Cardiac septum (tissue), 1 donor: ENCODE measurements around the gene PRRC2B. TPM values are rescaled to one million over a fixed set of nuclear protein-coding genes. Genes with fewer than 3 reads are reported as not detected.

Source experiments
- DNase-seq: peaks from one replicate; pipeline ENCODE4 v3.0.0-alpha.2; 2020; ENCODE audit warnings: low spot score
- intact Hi-C: fragments of 100-400 bp; cut with DNase I; formaldehyde crosslinking; loops from one replicate; pipeline ENCODE4 v1.14.0; 2022
- total RNA-seq: library from RNA; stranded (reverse); fragmentation: NEBNext Ultra II Directional; extraction: Animal tissue kit (Norgen Biotek cat#: 25700); gene quantifications from one replicate; pipeline ENCODE4 v1.2.1, GENCODE V29; 2021
- donor health status: DM: no; HTN: no; CAD: no.

PRRC2B gene
- total RNA-seq, 1 donor from 2014 or later, result 151 TPM

DNA sequence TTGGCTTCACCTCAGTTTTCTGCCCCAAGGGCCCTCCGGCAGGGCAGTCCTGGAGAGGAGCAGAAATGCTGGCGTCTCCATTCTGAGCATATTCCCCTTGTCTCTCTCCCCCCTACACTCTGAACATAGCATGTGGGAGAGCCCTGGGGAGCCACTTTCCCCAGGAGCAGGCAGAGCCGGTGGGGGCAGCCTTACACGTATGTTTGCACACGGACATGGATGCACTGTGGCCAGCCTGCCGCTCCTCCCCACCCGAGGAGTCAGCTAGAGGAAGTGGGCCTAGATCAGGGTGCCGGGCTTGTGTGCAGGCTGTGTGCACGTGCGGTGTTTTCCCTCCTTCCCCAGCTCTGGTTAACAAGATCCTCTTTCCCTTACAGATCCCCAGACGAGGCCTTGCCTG lies 83.5 kb downstream of the PRRC2B start:
- intact Hi-C loops, result loop anchor here (5.0 kb wide), 2 partner anchors 85 to 125 kb away; partner anchors contain the start of gene PRRC2B
- no peak for DNase-seq

DNA sequence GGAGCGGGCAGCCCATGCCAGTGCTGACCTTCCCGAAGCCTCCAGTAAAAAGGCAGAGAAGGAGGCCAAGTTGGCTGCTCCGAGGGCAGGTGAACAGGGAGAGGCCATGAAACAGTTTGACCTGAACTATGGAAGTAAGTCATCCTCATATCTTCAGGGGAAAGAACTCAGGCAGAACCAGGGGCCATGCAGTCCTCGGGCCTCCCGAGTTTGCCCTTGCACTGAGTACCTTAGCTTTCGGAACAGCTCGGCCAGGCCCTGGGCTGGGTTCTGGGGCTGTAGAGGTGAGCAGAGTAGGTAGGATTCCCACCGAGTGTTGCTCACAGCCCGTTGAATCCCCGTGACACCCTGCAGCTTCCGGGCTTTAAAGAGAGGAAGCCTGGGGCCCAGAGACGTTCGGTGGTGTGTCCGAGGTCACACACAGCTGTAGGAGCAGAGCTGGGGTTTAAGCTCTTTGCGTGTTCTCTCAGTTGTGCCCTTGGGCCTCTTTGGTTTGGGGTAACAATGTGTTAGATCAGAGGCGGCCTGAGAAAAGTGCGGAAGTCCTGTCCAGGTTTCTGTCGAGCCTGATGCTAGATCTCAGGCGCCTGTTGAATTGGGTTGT lies 84.0 kb downstream of the PRRC2B start:
- intact Hi-C loops, result loop anchor here (5.0 kb wide), 2 partner anchors 86 to 126 kb away; partner anchors contain the start of gene PRRC2B
- DNase-seq, result peak; percentile 71

DNA sequence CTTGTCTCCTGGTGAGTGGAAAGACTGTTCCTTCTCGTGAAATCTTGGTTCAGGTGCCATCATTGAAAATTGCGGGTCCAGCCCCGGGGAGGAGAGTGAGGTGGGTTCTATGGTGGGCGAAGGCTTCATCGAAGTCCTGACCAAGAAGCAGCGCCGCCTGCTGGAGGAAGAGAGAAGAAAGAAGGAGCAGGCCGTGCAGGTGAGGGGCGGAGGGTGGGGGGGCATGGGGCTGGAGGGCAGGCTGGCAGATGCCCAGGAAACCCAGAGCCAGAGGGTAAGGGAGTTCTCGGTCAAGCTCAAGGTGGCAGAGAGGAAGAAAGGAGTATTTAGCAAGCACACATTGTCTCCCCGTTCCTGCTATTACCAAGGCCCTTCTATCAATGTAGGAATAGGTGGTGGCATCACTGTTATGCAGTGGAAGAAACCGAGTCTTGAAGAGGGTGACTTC lies 84.6 kb downstream of the PRRC2B start:
- peak; percentile 75 for DNase-seq
- intact Hi-C loops, result loop anchor here (5.0 kb wide), 2 partner anchors 86 to 126 kb away; partner anchors contain the start of gene PRRC2B

DNA sequence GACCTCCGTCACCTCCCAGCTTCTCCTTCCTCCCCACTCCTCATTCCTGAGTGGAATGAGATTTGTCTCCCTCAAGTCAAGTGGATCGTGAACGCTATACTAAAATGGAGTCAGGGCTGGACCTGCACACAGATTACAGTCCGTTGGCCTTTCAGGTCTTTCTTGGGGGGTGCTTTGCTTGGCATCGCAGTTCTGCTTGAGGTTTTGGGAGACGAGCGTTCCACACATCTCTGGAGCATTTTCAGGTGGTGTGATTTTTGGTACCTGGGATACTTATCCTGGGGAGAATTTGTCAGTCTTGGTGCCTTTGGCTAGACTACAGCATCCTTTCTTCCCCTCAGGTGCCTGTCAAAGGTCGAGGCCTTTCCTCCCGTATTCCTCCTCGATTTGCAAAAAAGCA lies 85.0 kb downstream of the PRRC2B start:
- DNase-seq, result peak; percentile 31
- intact Hi-C loops, result loop anchor here (5.0 kb wide), 2 partner anchors 87 to 127 kb away; partner anchors contain the start of gene PRRC2B

DNA sequence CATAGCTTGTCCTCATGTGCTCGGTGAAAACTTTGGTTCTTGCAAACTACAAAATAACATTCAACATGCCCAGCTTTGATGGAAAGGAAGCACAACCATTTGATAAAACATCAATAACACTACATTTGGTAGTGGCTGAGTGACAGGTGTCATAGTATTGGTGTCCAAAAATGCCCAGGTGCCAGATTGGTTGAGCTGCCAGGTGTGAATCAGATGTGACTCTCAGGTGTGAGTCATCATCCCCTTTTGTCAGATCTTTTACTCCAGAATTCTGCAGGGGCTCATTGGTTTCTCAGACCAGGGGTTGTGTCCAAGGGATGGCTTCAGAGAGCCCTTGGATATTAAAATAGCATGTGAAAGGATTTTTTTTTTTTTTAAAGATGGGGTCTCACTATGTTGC lies 86.4 kb downstream of the PRRC2B start:
- intact Hi-C loops, result no loop called here
- DNase-seq, result peak; percentile 35

DNA sequence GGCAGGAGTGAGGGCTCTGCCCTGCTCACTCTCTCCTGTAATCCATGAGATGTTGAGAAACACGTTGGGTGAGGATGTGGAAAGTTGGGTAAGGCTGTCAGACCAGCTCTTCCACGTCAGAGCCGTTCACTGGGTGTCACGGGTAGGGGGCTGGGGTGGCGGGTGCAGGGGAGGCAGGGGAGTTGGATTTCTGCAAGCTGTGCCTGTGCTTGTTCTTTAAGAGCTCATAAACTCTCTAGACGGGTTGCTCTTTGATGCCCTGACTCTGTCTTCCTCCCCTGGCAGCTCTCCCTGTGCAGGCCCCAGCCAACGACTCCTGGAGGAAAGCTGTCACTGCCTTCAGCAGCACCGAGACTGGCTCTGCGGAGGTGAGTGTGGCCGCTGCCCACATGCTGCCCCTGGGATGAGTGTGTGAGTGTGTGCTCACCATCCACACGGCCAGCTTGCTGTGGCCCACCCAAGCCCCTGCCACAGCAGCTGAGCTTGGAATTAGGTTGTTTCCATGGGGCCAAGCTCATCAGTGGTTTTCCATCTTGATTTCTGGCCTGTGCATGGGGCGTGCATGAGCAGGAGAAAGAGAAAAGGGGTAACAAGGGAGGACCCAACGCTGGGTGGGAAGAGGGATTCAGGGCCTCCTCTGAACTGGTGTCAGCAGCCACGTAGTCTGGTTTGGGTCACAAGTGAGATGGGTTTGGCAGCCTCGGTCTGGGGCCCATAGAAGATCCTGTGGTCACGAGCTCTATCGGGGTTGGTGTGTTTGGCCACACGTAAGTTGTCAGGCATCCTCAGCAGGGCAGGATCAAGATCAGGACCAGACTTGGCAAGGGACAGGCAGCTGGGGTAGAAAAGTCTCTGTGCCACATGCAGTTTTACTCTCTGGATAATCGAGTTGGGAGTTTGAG lies 87.8 kb downstream of the PRRC2B start:
- peak; percentile 70 for DNase-seq
- intact Hi-C loops, result no loop called here

DNA sequence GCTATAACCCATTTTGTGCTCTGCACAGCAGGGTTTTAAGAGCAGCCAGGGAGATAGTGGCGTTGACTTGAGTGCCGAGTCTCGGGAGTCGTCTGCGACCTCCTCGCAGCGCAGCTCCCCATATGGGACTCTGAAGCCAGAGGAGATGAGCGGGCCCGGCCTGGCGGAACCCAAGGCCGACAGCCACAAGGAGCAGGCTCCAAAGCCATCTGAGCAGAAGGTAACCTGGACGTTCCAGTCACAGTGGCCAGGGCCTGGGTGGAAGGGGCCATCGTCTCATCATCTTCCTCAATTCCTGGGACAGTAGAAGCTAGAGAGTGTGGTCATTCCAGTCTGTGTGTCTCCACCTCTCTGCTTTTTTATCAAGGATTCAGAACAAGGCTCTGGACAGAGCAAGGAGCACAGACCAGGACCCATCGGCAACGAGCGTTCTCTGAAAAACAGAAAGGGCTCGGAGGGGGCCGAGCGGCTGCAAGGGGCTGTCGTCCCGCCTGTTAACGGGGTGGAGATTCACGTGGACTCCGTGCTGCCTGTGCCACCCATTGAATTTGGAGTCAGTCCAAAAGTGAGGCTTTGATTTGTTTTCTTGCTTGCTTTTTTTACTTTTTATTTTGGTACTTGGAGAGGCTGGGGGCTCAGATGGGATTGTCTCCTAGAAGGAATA lies 88.6 kb downstream of the PRRC2B start:
- DNase-seq, result peak; percentile 64
- intact Hi-C loops, result no loop called here

DNA sequence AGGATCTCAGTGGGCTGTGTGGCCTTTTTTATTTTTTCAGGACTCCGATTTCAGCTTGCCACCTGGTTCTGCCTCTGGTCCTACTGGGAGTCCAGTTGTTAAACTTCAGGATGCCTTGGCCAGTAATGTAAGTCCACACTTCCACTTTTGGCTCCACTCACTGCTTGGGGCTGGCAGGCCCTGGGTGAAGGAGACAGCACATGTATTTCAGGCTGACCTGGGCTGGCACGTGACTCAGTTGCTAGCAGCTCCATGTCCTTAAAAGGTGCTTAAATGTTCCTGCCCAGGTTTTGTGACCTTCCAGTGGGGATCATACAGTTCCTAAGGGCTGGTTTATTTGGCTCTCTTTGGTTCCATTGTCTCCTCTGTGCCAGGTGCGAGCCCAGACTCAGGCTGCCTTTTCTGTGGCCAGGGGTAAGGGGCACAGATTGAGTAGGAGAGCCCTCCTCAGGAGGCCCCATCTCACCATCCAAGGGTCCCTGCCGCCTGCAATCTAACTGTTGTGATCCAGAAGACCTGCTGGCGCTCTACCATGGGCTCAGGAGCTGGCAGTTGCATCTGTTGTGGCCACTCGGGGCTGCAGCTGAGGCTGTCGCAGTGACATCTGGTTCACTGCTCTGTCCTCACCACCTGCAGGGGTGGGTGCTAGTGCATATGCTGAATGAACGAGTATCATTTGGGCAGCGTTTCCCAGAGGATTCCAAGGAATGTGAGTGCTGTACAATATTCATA lies 89.6 kb downstream of the PRRC2B start:
- intact Hi-C loops, result no loop called here
- peak; percentile 76 for DNase-seq

DNA sequence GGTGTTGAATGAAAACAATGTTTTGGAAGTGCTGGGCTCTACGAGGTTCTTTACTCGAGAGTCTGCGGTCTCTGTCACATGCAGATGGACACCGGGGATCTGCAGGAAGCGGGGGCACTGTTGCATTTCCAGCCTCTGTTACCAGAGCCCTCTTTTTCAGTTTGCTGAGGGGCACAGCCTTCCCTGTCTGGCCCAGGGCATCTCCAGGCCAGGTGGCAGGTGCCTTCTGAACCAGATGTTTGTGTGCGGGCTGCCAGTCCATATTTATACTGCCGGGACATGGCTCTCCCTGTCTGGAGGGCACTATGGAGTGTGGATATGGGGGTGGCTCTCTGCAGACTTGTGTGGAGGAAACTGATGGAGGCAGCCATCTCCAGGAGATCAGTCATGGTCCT lies 90.2 kb downstream of the PRRC2B start:
- intact Hi-C loops, result no loop called here

DNA sequence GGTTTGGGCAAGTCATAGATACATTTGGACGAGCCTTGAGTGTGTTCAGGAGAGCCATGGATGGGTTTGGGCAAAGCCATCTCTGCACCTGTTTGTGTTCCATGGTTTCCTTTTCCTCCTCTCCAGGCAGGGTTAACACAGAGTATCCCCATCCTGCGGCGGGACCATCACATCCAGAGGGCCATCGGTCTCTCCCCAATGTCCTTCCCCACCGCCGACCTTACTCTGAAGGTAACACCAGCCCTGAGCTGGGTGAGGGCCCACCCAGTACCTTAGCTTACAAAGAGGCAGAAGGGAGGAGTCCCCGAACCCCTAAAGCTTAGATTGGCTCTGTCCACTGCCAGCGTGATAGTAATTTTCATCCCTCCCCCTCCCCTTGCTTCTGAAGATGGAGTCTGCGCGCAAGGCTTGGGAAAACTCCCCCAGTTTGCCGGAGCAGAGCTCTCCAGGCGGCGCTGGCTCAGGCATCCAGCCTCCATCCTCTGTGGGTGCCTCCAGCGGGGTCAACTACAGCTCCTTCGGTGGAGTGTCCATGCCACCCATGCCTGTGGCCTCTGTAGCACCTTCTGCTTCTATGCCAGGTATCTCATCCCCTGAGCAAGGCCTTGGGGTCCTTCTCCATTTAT lies 90.8 kb downstream of the PRRC2B start:
- intact Hi-C loops, result no loop called here
- peak; percentile 65 for DNase-seq

More for the DNA sequence above, 90.2 kb downstream of the PRRC2B start:
- peak; percentile 56 for DNase-seq

DNA sequence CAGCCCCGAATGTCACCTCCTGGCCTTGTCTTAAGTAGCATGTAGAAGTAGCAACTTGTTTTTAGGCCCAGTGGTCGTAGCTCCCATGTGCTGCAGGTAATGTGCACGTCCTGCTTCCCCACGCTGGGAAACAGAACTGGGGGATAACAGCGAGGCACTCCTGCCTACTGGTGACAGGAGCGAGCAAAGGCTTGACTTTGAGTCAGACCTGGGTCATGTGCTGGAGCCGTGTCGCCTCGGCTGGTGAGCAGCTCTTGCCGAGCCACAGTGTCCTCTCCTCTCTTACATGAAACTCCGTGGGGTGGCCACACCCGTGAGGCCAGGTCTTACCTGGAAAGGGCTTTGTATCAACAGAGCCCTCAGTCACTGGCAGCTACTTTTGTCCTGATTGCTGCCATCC lies 91.3 kb downstream of the PRRC2B start:
- intact Hi-C loops, result no loop called here
- DNase-seq, result peak; percentile 70

DNA sequence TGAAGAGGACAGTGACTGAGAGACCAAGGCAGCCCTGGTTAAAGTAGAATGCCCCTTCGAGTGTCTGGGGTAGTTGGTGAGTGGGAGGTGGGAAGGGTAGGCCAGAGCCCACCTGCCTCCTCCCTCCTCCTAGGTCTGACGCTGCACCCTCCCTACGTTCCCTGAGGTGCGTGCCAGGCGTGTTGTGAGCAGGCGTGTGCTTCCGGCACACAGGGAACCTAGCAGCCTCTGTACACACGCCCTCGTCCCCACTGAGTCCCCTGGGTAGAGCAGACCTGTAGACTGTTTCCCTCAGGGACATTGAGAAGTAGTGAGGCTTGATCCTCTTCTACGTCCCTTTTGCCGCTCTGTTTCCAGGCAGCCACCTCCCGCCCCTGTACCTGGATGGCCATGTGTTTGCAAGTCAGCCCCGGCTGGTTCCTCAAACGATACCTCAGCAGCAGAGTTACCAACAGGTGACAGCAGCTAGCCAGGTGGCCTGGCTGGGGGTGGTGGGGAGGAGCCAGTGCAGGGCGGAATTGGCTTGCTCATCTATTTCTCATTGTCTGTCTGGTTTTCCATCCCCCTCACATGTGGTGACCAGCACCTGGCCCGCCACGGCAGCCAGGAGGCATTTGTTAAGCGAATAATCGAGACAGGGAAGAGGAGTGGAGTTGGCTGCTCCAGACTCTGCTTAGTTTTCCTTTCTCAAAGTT lies 92.0 kb downstream of the PRRC2B start:
- DNase-seq, result peak; percentile 43
- intact Hi-C loops, result no loop called here

DNA sequence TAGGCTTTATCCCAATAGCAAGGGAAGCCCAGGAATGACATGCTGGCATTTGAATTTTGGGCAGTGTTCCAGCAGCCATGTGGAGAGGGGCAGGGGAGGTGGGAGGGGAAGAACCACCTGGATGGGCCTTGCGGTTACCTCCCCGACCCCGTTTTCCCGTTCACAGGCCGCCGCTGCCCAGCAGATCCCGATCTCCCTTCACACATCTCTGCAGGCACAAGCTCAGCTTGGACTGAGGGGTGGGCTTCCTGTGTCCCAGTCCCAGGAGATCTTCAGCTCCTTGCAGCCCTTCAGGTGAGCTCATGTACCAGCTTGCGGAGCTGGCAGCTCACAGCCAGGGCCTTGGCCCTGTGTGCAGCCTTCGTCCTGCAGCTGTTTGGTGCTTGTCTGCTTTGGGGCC lies 93.1 kb downstream of the PRRC2B start:
- DNase-seq, result no peak
- intact Hi-C loops, result no loop called here

DNA sequence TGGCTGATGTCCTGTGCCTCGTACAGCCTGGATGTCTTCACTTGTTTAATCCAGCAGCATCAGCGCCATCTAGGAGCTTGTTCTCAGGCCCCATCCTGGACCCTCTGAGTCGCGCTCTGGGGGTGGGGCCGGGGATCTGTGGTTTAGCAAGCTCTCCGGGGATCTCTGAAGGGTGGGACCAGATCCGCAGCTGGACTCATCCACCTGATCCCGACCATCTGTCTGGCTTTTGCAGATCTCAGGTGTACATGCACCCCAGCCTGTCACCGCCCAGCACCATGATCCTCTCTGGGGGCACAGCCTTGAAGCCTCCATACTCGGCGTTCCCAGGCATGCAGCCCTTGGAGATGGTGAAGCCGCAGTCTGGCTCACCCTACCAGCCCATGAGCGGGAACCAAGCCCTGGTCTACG lies 93.7 kb downstream of the PRRC2B start:
- DNase-seq, result peak; percentile 69

DNA sequence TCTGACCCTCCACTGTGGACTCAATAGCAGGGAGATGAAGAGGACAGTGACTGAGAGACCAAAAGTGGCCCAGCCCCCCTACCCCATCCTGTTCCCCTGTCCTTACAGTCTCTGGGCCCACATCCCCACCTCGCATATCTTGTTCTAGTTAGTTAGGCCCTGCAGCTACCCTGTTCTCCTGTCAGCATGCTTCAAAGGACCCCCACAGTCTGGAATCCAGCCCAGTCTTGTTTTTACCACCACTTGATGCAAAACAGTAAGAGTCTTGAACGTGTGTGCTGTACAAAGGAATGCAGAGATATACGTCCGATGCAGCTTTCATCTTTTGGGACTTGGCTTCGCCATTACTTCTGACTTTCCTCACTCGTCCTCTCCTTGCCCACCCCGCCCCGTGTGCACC lies 96.6 kb downstream of the PRRC2B start:
- DNase-seq, result no peak

More for the DNA sequence above, 93.7 kb downstream of the PRRC2B start:
- intact Hi-C loops, result no loop called here

DNA sequence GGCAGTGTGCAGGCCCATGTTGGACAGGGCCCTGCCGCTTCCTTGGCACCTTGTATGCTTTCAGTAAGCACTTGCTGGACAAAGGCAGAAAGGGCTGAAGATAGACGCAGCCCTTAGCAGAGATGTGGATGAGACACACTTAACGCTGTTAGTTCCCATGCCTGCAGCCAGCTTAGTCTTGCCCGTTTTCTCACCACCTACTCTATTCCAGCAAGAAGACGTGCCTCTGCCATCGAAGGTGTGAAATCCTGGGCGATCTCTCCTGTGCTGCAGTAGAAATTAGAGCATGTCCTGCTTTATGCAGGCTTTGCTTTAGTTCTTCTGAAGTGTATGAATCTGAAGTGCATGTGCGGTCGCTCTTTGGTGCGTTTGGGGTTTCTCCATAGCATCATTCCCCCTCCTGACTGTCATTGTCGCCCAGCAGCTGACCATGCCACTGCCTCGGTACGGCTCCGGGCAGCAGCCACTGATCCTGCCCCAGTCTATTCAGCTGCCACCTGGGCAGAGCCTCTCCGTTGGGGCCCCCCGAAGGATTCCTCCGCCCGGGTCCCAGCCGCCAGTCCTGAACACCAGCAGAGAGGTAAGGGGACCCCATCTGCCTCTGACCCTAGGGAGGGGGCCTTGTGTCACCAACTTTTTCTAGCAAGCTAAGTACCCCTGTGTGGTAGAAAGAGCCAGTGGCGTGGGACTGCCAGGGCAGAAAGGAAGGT lies 97.3 kb downstream of the PRRC2B start:
- intact Hi-C loops, result no loop called here
- no peak for DNase-seq

More for the DNA sequence above, 96.6 kb downstream of the PRRC2B start:
- intact Hi-C loops, result no loop called here

DNA sequence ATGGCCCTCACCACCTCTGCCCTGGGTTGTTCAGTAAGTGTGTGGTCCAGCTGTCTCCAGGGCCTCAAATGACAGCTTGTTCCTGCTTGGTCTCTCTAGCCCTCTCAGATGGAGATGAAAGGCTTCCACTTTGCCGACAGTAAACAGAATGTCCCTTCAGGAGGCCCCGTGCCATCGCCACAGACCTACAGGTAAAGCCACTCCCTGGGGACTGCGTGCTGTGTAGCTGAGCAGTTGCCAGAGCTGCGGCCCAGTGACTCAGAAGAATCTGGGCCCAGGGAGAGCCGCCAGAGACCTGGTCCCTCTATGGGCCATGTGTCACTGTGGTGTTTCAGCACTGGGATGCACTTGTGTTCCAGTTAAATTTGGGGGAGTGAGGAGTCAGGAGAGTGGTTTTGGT lies 98.2 kb downstream of the PRRC2B start:
- intact Hi-C loops, result no loop called here
- no peak for DNase-seq
